K562 treated with DMSO at 1 percent for 4 hours (cell line): Measurements from ENCODE around the gene SOD2. TPM values are rescaled to one million over a fixed set of nuclear protein-coding genes. Genes with fewer than 3 reads are reported as not detected.

ENCODE experiments used
- total RNA-seq: library from RNA; unstranded; fragments of 300-600 nt; gene quantifications from 2 replicates; pipeline ENCODE4 v1.2.3, GENCODE V29; 2022; ENCODE audit not compliant: insufficient read depth

SOD2 gene
- total RNA-seq: 65.8 and 68.5 TPM in 2 replicates

GRCh38 chr6:159693128-159693893 is at the start of gene SOD2:
Gene SOD2 (minus strand): TSS chr6:159693241. CDS start chr6:159693167, 74 bp downstream.

GRCh38 chr6:159726918-159727716 is 34.1 kb upstream of the SOD2 start, which contains the start of gene WTAP:
Gene WTAP (plus strand): TSS chr6:159727506. CDS start chr6:159736266, 8,760 bp downstream.

Other genes with a start within 250 kb of the SOD2 start
- 56.8 and 65.8 TPM in 2 replicates for gene WTAP, start 34.3 kb upstream of the SOD2 start, total RNA-seq
- gene ACAT2, start 68.8 kb upstream of the SOD2 start, total RNA-seq: 30.7 and 33.2 TPM in 2 replicates
- 187 and 223 TPM in 2 replicates for gene TCP1, start 96.4 kb upstream of the SOD2 start, total RNA-seq
- gene MRPL18, start 97.2 kb upstream of the SOD2 start, total RNA-seq: 127 and 132 TPM in 2 replicates
- gene PNLDC1, start 107.0 kb upstream of the SOD2 start, total RNA-seq: not detected in 2 replicates
- not detected in 2 replicates for gene MAS1, start 197.7 kb upstream of the SOD2 start, total RNA-seq